OCI-LY3 (cell line): ENCODE data around the gene KMT5B.

Source experiments
- H2AFZ ChIP-seq: fragments of 200-600, 300-600 bp; shearing (Covaris generic); 2 replicates; pipeline ENCODE4 v1.6.0; 2014; ENCODE audit warnings: antibody characterized with exemption, low read depth, low read length
- H3K27ac ChIP-seq: fragments of 200-600, 300-600 bp; sonication (generic); 2 replicates; pipeline ENCODE4 v1.5.1; 2014; ENCODE audit warnings: mild to moderate bottlenecking, low read length, moderate library complexity, mixed read lengths
- H3K27me3 ChIP-seq: fragments of 200-600, 300-600 bp; sonication (generic); 2 replicates; pipeline ENCODE4 v1.6.1; 2014; ENCODE audit warnings: low read depth, low read length, mixed read lengths
- H3K36me3 ChIP-seq: fragments of 200-600, 300-600 bp; sonication (generic); replicated peaks from 2 replicates; pipeline ENCODE3; 2014; ENCODE audit warnings: low read depth, low read length, mixed read lengths
- H3K4me1 ChIP-seq: fragments of 300-600, 200-600 bp; sonication (generic); 2 replicates; pipeline ENCODE4 v1.6.1; 2014; ENCODE audit warnings: low read length, mixed read lengths
- H3K4me2 ChIP-seq: fragments of 200-600, 300-600 bp; sonication (generic); 2 replicates; pipeline ENCODE4 v1.6.1; 2014; ENCODE audit warnings: low read length, mixed read lengths
- H3K4me3 ChIP-seq: fragments of 300-600, 200-600 bp; sonication (generic); 2 replicates; pipeline ENCODE4 v1.5.1; 2014; ENCODE audit warnings: antibody characterized with exemption, mild to moderate bottlenecking, low read length, moderate library complexity
- H3K79me2 ChIP-seq: fragments of 300-600, 200-600 bp; shearing (Covaris generic); 2 replicates; pipeline ENCODE4 v1.6.1; 2014; ENCODE audit warnings: mild to moderate bottlenecking, low read length, mixed read lengths
- H3K9ac ChIP-seq: fragments of 300-600, 200-600 bp; shearing (Covaris generic); 2 replicates; pipeline ENCODE4 v1.6.0; 2014; ENCODE audit warnings: mild to moderate bottlenecking, low read length, moderate library complexity
- H3K9me3 ChIP-seq: fragments of 200-600, 300-600 bp; shearing (Covaris generic); 2 replicates; pipeline ENCODE4 v1.6.1; 2014; ENCODE audit warnings: low read length, mixed read lengths; ENCODE audit not compliant: insufficient read depth
- H4K20me1 ChIP-seq: fragments of 200-600, 300-600 bp; sonication (generic); 2 replicates; pipeline ENCODE4 v1.6.1; 2016; ENCODE audit warnings: low read length, mixed read lengths; ENCODE audit not compliant: insufficient read depth
- CTCF ChIP-seq: fragments of 200-600, 300-600 bp; sonication (generic); IDR thresholded peaks from 2 replicates; pipeline ENCODE4 v1.5.1; 2014; ENCODE audit warnings: antibody characterized with exemption, low read length, low read depth
- EZH2phosphoT487 ChIP-seq: fragments of 200-600 bp; shearing (Covaris generic); IDR thresholded peaks from 2 replicates; pipeline ENCODE4 v1.6.1; 2018; ENCODE audit warnings: antibody characterized with exemption, mixed run types, low read depth

KMT5B gene

GRCh38 chr11:68145120-68145866 lies 67.8 kb downstream of the KMT5B start:
- Histone ChIP-seq H3K9ac (no peak overlapping the region), H4K20me1 (no peaks in the 10 kb centered on the region), H3K79me2 (no peaks in the 10 kb centered on the region), H3K27ac (no peak overlapping the region), H3K4me3 (no peak overlapping the region), H3K4me1 (peaks cover 17% of the 10 kb centered on the region), H2AFZ (no peak overlapping the region), H3K36me3 (no peaks in the 10 kb centered on the region), H3K4me2 (no peak overlapping the region), H3K9me3 (no peaks in the 10 kb centered on the region), H3K27me3 (no peaks in the 10 kb centered on the region)
- TF ChIP-seq CTCF (no peak), EZH2phosphoT487 (no peak)

DNA sequence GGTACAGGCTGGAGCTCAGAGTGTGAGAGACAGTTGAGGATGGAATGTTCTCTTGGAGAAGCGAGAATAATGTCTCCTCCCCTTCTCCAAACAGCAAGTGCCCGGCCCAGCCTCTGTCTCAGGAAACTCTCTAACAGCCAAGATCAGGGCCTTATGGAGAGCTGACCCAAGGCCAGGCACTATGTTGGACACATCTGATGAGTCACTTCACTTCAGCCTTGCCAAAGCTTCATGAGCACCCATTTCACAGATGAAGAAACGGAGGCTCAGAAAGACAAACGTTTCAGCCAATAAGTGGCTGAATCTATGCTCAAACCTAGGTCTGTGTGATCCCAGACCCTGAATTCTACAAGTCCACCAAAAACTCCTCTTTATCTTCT lies 69.8 kb downstream of the KMT5B start:
- no peaks in the 10 kb centered on the region for H3K36me3 ChIP-seq

DNA sequence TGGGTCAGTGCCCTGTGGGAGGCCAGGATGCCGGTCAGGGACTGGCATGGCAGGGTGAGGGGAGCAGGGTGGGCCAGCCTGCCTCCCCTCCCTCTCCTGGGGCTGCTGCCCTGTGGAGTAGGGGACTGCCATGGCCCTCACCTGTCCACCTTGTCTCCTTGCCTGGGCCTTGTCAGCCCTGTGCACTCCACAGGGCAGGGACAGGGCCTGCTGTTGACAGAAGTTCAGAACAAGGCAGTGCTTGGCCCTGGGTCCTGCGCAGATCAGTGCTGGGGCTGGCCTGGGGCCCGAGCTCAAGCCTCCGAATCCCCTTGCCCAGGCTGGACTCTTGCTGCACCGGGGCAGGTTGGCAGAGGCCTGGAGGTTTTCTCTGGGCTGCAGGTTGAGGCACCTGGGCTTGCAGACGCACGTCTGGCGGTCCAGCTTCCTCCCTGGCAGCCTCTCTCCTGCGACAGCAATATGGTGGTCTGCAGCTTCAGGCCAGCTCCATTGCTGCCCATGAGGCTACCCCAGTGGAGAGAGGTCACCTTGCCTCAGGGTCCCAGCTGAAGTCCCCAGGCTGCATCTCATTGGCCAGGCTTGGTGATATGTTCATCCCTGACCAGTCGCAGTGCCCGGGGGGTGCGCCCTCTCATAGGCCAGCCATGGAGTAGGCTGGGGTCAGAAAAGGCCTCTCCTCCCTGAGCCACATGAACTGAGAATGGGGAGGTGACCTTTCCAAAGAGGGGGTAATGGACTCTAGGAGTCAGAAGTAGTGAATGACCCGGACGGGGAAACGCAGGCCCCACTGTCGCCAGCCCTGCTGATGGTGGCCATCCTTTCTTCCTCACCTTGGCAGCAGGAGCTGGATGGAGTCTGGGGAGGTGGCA lies 70.4 kb downstream of the KMT5B start:
- TF ChIP-seq CTCF (no peak), EZH2phosphoT487 (no peak)
- Histone ChIP-seq H3K4me2 (peak overlapping the region; percentile 43; the same call in 1 of the 2 replicates), H3K27ac (no peak overlapping the region), H3K4me3 (no peak overlapping the region), H3K79me2 (no peaks in the 10 kb centered on the region), H2AFZ (peak overlapping the region; percentile 84; the same call in 1 of the 2 replicates), H3K36me3 (no peaks in the 10 kb centered on the region), H3K4me1 (peaks cover 14% of the 10 kb centered on the region), H3K9ac (no peak overlapping the region; the same call in 1 of the 2 replicates), H3K27me3 (no peaks in the 10 kb centered on the region), H3K9me3 (no peaks in the 10 kb centered on the region), H4K20me1 (no peaks in the 10 kb centered on the region)

More for the DNA sequence above, 69.8 kb downstream of the KMT5B start:
- Histone ChIP-seq H3K4me1 (peaks cover 14% of the 10 kb centered on the region), H3K9ac (no peak overlapping the region), H2AFZ (no peak overlapping the region), H4K20me1 (no peaks in the 10 kb centered on the region), H3K4me3 (no peak overlapping the region), H3K27me3 (no peaks in the 10 kb centered on the region), H3K27ac (no peak overlapping the region), H3K79me2 (no peaks in the 10 kb centered on the region), H3K9me3 (no peaks in the 10 kb centered on the region), H3K4me2 (no peak overlapping the region)
- TF ChIP-seq EZH2phosphoT487 (no peak), CTCF (no peak)

- Histone ChIP-seq H3K4me1 (peaks cover 14% of the 10 kb centered on the region), H3K4me3 (no peak overlapping the region), H3K36me3 (no peaks in the 10 kb centered on the region), H3K27me3 (no peaks in the 10 kb centered on the region), H3K27ac (no peak overlapping the region), H3K4me2 (peak overlapping the region; percentile 43), H3K9me3 (no peaks in the 10 kb centered on the region), H3K79me2 (no peaks in the 10 kb centered on the region), H4K20me1 (no peaks in the 10 kb centered on the region), H3K9ac (peak overlapping the region; percentile 3; the same call in 1 of the 2 replicates), H2AFZ (peak overlapping the region; percentile 84)
- TF ChIP-seq CTCF (no peak), EZH2phosphoT487 (no peak)
These were observed 71.1 kb downstream of the KMT5B start for GRCh38 chr11:68142028-68142412.
